HEK293 (cell line): Measurements from ENCODE around the gene AKNA.
"Not testable (repeated sequence)": the region's sequence is repeated elsewhere in the genome, so short reads cannot be mapped to it uniquely, and the experiment has no call there.

Experiments used
- CTCF ChIA-PET: fragments of 350-600 bp; formaldehyde crosslinking; extraction: SDS; loops from one replicate; lab custom pipeline; 2021; ENCODE audit warnings: antibody characterized with exemption; lab: Yijun Ruan, JAX
- POLR2A ChIA-PET: fragments of 300-600 bp; formaldehyde crosslinking; extraction: SDS; loops from one replicate; lab custom pipeline; 2020; ENCODE audit warnings: antibody characterized with exemption, inconsistent platforms; lab: Yijun Ruan, JAX
- H3K27ac ChIP-seq: fragments of 200-500 bp; sonication (Bioruptor generic); 2 replicates; pipeline ENCODE4 v1.5.1; 2014; ENCODE audit warnings: low read depth, low read length, control low read depth, inconsistent platforms; ENCODE audit errors: extremely low read depth
- H3K36me3 ChIP-seq, 2 experiments: fragments of 200-500 bp in 1 of 2; sonication (Bioruptor generic) in 1 of 2; 1 replicate in 1 of 2; 2 replicates in 1 of 2; pipeline ENCODE4 v1.5.1; 2014 to 2017; ENCODE audit warnings: inconsistent platforms in 2 of 2, low read length in 2 of 2; ENCODE audit not compliant: control insufficient read depth in 2 of 2, insufficient read depth in 1 of 2
- H3K4me1 ChIP-seq: fragments of 200-500 bp; sonication (Bioruptor generic); 2 replicates; pipeline ENCODE4 v1.5.1; 2014; ENCODE audit warnings: mild to moderate bottlenecking, low read length, inconsistent platforms; ENCODE audit not compliant: control insufficient read depth, insufficient read depth
- H3K4me3 ChIP-seq: 2 replicates; pipeline ENCODE4 v1.5.1; 2011; ENCODE audit warnings: low read depth, mild to moderate bottlenecking, control low read depth, low read length, moderate library complexity
- H3K9me3 ChIP-seq: fragments of 200-500 bp; sonication (Bioruptor generic); 2 replicates; pipeline ENCODE4 v1.5.1; 2014; ENCODE audit warnings: low read depth, low read length, inconsistent platforms; ENCODE audit not compliant: control insufficient read depth, insufficient read depth
- PRDM1 ChIP-seq: fragments of 450-650 bp; formaldehyde crosslinking; IDR thresholded peaks from 2 replicates; pipeline ENCODE4; 2016; ENCODE audit warnings: missing biosample characterization, missing genetic modification characterization
- TRIM28 ChIP-seq: IDR thresholded peaks from 2 replicates; pipeline ENCODE4 v1.6.1; 2011; ENCODE audit warnings: low read length, control low read depth, borderline replicate concordance
- ZIC2 ChIP-seq: fragments of 450-650 bp; formaldehyde crosslinking; IDR thresholded peaks from 2 replicates; pipeline ENCODE4 v1.5.1; 2016; ENCODE audit warnings: missing biosample characterization, missing genetic modification characterization
- ZNF112 ChIP-seq: fragments of 450-650 bp; formaldehyde crosslinking; IDR thresholded peaks from 2 replicates; pipeline ENCODE4 v1.5.0; 2017; ENCODE audit warnings: missing biosample characterization, missing genetic modification characterization
- ZNF174 ChIP-seq: fragments of 450-650 bp; formaldehyde crosslinking; IDR thresholded peaks from 2 replicates; pipeline ENCODE4 v1.5.0; 2017; ENCODE audit warnings: missing biosample characterization, mild to moderate bottlenecking, missing genetic modification characterization
- ZNF202 ChIP-seq: fragments of 450-650 bp; formaldehyde crosslinking; IDR thresholded peaks from 2 replicates; pipeline ENCODE4 v1.5.1; 2016; ENCODE audit warnings: missing biosample characterization, missing genetic modification characterization, borderline replicate concordance
- ZNF248 ChIP-seq: fragments of 450-650 bp; formaldehyde crosslinking; IDR thresholded peaks from 2 replicates; pipeline ENCODE4 v1.5.1; 2017; ENCODE audit warnings: missing biosample characterization, missing genetic modification characterization
- ZNF335 ChIP-seq: fragments of 450-650 bp; formaldehyde crosslinking; conservative IDR thresholded peaks from 2 replicates; pipeline ENCODE4 v1.5.1; 2016; ENCODE audit warnings: missing biosample characterization, missing genetic modification characterization
- ZNF37A ChIP-seq: fragments of 450-650 bp; IDR thresholded peaks from 2 replicates; pipeline ENCODE4 v1.5.1; 2018; ENCODE audit warnings: missing biosample characterization, missing genetic modification characterization
- ZNF48 ChIP-seq: fragments of 450-650 bp; formaldehyde crosslinking; IDR thresholded peaks from 2 replicates; pipeline ENCODE4 v1.5.1; 2016; ENCODE audit warnings: missing biosample characterization, missing genetic modification characterization
- ZNF585B ChIP-seq: fragments of 450-650 bp; formaldehyde crosslinking; IDR thresholded peaks from 2 replicates; pipeline ENCODE4 v1.5.1; 2016; ENCODE audit warnings: missing biosample characterization, missing genetic modification characterization
- ZNF621 ChIP-seq: fragments of 450-650 bp; formaldehyde crosslinking; IDR thresholded peaks from 2 replicates; pipeline ENCODE4 v1.5.1; 2017; ENCODE audit warnings: missing biosample characterization, missing genetic modification characterization
- ZNF623 ChIP-seq: fragments of 450-650 bp; formaldehyde crosslinking; IDR thresholded peaks from 2 replicates; pipeline ENCODE4 v1.5.1; 2016; ENCODE audit warnings: missing biosample characterization, missing genetic modification characterization
- ZNF785 ChIP-seq: fragments of 450-650 bp; formaldehyde crosslinking; IDR thresholded peaks from 2 replicates; pipeline ENCODE4 v1.5.1; 2016; ENCODE audit warnings: missing biosample characterization, missing genetic modification characterization
- TF ChIP-seq, protein P1 (sequence below): fragments of 450-650 bp; formaldehyde crosslinking; IDR thresholded peaks from 2 replicates; pipeline ENCODE4 v1.5.1; 2016; ENCODE audit warnings: missing biosample characterization, missing genetic modification characterization
- TF ChIP-seq, protein P2 (sequence below): fragments of 450-650 bp; formaldehyde crosslinking; IDR thresholded peaks from 2 replicates; pipeline ENCODE4 v1.5.1; 2017; ENCODE audit warnings: missing biosample characterization, mild to moderate bottlenecking, missing genetic modification characterization, moderate library complexity
- TF ChIP-seq, protein P3 (sequence below): fragments of 450-650 bp; formaldehyde crosslinking; IDR thresholded peaks from 2 replicates; pipeline ENCODE4 v1.5.1; 2016; ENCODE audit warnings: missing biosample characterization, missing genetic modification characterization, borderline replicate concordance

The AKNA gene

DNA sequence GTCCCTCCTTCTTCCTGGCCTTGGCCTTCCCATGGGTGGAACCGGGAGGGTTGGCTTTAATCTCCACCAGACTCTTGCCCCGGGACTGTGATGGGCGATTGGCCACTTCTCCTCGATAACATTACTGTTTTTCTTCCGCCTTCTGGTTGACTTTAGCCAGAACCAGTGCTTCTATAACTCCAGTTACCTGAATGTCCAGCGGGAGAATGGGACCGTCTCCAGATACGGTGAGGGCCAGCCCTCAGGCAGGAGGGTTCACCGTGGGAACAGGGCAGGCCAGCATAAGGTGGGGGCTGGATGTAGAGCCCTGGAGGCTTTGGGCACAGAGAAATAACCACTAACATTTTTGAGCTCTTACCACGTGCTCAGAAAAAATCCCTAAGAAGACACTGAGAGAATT is 57.1 kb downstream of the AKNA start:
- H3K36me3 ChIP-seq = no peaks in the 10 kb centered on the region
- H3K4me1 ChIP-seq = no peaks in the 10 kb centered on the region
- POLR2A ChIA-PET = no interaction called here
- H3K9me3 ChIP-seq = no peaks in the 10 kb centered on the region
- CTCF ChIA-PET = no interaction called here
- no peak for TF ChIP-seq PRDM1 (tag by site-specific recombination)
- TF ChIP-seq, protein P1, sequence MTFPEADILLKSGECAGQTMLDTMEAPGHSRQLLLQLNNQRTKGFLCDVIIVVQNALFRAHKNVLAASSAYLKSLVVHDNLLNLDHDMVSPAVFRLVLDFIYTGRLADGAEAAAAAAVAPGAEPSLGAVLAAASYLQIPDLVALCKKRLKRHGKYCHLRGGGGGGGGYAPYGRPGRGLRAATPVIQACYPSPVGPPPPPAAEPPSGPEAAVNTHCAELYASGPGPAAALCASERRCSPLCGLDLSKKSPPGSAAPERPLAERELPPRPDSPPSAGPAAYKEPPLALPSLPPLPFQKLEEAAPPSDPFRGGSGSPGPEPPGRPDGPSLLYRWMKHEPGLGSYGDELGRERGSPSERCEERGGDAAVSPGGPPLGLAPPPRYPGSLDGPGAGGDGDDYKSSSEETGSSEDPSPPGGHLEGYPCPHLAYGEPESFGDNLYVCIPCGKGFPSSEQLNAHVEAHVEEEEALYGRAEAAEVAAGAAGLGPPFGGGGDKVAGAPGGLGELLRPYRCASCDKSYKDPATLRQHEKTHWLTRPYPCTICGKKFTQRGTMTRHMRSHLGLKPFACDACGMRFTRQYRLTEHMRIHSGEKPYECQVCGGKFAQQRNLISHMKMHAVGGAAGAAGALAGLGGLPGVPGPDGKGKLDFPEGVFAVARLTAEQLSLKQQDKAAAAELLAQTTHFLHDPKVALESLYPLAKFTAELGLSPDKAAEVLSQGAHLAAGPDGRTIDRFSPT (tag by site-specific recombination) = no peak
- no peak for TF ChIP-seq ZNF335
- TF ChIP-seq ZNF48 (tag by site-specific recombination) = no peak
- no peak for TF ChIP-seq ZNF37A (tag by site-specific recombination)
- no peak for TF ChIP-seq ZNF585B (tag by site-specific recombination)
- TF ChIP-seq ZIC2 (tag by site-specific recombination) = no peak
- no peak for TF ChIP-seq ZNF248 (tag by site-specific recombination)
- no peak for TF ChIP-seq ZNF202
- no peak for TF ChIP-seq ZNF623 (tag by site-specific recombination)
- TF ChIP-seq, protein P2, sequence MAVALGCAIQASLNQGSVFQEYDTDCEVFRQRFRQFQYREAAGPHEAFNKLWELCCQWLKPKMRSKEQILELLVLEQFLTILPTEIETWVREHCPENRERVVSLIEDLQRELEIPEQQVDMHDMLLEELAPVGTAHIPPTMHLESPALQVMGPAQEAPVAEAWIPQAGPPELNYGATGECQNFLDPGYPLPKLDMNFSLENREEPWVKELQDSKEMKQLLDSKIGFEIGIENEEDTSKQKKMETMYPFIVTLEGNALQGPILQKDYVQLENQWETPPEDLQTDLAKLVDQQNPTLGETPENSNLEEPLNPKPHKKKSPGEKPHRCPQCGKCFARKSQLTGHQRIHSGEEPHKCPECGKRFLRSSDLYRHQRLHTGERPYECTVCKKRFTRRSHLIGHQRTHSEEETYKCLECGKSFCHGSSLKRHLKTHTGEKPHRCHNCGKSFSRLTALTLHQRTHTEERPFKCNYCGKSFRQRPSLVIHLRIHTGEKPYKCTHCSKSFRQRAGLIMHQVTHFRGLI (tag by site-specific recombination) = no peak
- no peak for TF ChIP-seq ZNF785 (tag by site-specific recombination)
- no peak for TF ChIP-seq ZNF112 (tag by site-specific recombination)
- no peak for TF ChIP-seq TRIM28
- TF ChIP-seq, protein P3, sequence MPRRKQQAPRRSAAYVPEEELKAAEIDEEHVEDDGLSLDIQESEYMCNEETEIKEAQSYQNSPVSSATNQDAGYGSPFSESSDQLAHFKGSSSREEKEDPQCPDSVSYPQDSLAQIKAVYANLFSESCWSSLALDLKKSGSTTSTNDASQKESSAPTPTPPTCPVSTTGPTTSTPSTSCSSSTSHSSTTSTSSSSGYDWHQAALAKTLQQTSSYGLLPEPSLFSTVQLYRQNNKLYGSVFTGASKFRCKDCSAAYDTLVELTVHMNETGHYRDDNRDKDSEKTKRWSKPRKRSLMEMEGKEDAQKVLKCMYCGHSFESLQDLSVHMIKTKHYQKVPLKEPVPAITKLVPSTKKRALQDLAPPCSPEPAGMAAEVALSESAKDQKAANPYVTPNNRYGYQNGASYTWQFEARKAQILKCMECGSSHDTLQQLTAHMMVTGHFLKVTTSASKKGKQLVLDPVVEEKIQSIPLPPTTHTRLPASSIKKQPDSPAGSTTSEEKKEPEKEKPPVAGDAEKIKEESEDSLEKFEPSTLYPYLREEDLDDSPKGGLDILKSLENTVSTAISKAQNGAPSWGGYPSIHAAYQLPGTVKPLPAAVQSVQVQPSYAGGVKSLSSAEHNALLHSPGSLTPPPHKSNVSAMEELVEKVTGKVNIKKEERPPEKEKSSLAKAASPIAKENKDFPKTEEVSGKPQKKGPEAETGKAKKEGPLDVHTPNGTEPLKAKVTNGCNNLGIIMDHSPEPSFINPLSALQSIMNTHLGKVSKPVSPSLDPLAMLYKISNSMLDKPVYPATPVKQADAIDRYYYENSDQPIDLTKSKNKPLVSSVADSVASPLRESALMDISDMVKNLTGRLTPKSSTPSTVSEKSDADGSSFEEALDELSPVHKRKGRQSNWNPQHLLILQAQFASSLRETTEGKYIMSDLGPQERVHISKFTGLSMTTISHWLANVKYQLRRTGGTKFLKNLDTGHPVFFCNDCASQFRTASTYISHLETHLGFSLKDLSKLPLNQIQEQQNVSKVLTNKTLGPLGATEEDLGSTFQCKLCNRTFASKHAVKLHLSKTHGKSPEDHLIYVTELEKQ = no peak
- TF ChIP-seq ZNF174 (tag by site-specific recombination) = no peak
- TF ChIP-seq ZNF621 (tag by site-specific recombination) = no peak
- no peak overlapping the region for H3K27ac ChIP-seq
- H3K4me3 ChIP-seq = no peak overlapping the region

DNA sequence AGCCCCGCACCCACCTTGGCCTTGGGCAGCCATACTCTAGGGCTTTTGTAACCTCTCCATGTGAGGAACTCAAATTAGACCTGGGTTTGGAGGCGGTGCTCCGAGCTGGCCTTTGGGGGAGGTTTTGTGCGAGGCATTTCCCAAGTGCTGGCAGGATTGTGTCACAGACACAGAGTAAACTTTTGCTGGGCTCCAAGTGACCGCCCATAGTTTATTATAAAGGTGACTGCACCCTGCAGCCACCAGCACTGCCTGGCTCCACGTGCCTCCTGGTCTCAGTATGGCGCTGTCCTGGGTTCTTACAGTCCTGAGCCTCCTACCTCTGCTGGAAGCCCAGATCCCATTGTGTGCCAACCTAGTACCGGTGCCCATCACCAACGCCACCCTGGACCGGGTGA is 58.2 kb downstream of the AKNA start, which contains the start of gene ORM2:
Gene ORM2, plus strand, starts transcription at position 245 of the 398 bp plus-strand sequence. Its CDS starts 36 bp downstream, at position 281.
- H3K4me3 ChIP-seq, CTCF ChIA-PET, H3K36me3 ChIP-seq, H3K27ac ChIP-seq, H3K9me3 ChIP-seq, H3K4me1 ChIP-seq, POLR2A ChIA-PET: not testable (repeated sequence)

DNA sequence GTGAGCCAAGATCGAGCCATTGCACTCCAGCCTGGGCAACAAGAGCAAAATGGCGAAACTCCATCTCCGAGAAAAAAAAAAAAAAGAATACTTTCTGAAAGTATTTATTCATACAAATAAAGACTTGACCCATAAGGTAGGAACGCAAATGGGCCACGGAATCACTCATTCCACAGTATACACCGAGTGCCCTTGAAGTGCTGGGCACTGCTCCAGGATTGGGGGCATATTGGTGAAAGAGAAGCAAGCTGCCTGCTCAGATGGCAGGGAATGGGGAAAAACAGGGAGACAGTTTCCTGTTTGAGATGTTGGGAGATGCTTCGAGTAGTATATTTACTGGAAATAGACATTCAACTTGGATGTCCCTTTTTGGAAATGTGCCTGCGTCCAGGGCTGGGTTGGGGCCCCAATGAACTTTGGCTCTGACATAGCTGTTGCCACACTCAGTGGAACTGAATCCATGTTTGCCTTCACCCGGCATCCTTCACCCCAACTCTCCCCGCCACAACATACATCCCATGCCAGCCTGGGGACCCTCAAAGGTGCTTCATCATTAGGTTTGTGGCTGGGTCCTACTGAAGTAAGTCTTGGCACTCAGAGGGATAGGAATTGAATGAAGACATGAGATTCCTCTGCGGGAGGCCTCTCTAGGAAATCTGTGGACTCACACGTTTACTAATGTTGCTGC is 58.7 kb downstream of the AKNA start:
- H3K27ac ChIP-seq, CTCF ChIA-PET, H3K36me3 ChIP-seq, POLR2A ChIA-PET, H3K9me3 ChIP-seq, H3K4me1 ChIP-seq, H3K4me3 ChIP-seq: not testable (repeated sequence)
